DMS114 treated with DMSO at 0.1 percent for 48 hours (cell line): ENCODE results near the gene EVPL.
"Not testable (repeated sequence)": the region's sequence is repeated elsewhere in the genome, so short reads cannot be mapped to it uniquely, and the experiment has no call there.

Experiments
- DNase-seq: peaks from one replicate; lab custom pipeline; 2025; ENCODE audit not compliant: unreplicated experiment; lab: John Stamatoyannopoulos, UW

The EVPL gene

DNA sequence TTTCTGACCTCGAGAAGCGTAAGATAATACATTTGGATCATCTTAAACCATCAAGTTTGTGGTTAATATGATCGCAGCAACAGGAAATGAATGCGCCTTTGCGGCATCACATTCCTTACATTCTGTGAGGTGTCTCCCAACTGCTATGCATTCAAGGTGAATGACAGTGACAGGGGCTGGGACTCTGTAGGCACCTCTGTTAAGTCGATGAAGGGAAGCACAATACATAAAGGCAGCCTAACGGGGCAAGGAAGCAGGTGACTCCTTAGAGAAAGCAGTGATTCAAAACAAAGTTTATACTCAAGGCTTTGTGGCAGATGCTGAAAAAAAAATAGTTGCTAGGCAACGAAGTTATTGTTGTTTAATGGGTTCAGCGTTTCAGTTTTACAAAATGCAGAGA lies 21.6 kb upstream of the EVPL start:
- DNase-seq, result no peak

DNA sequence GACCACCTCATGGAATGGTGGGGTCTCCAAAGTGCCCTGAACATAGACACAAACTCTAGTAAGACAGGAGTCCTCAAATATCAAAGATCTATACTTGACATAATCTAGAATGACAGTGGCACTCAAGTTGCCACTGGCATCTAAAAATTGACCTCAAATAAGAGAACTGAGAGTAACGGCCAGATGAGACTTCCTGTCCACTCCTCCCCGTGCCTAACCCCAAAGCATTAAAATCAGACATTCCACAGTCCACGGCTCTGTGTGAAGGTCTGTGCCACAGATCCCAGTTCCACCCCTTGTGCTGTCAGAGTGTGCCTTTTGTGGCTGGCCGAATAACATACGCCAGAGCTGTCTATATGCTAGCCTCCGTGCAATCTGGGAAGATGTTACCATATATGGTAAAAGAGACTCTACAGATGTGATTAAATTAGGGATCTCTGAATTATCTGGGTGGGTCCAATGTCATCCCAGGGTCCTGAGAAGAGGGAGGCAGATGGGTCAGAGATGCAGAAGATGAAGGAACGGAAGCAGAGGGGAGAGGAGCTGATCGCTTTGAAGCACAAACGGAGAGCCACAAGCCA lies 21.0 kb upstream of the EVPL start:
- DNase-seq, result no peak

DNA sequence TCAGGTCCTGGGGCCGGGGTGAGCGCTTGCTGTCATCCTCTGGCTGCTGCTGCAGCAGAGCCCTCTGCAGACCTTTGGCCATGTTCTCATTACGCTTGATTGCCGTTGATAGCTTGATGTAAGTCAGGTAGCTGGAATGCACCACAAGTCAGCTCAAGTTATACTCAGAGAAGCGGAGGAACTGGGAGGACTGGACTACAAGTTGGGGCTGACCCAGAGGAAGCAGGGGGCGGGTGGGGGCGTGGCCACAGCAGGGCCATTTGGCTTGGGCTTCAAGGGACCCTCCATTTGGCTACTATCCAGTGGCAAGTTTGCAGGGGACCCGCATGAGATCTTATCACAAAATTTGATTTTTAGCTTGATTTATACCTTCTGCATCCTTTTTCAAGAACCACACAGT lies 19.0 kb upstream of the EVPL start:
- no peak for DNase-seq

- DNase-seq, result not testable (repeated sequence)
These were observed 17.4 kb upstream of the EVPL start for GRCh38 chr17:76044475-76045007.

GRCh38 chr17:76042868-76043267 lies 15.8 kb upstream of the EVPL start:
- DNase-seq, result not testable (repeated sequence)

- no peak for DNase-seq
These were observed 13.3 kb upstream of the EVPL start for GRCh38 chr17:76040376-76040775.

DNA sequence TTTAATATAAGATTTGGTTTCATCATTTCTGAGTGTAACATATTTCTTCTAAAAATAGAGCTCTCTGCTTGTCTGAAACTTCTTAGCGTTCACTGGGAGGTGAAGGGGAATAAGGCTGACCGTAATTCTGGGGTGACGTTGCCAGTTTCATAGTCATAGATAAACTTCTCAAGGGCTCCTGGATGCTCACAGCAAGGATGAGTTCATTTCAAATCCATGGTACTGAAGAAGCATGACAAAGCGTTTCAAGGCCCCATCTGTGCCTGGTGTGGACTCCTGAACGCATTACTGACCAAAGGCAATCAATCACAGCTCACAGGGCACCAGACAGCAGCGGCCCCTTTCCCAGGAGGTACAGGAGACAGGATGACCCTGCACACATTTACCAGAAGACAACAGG lies 12.0 kb upstream of the EVPL start:
- no peak for DNase-seq

GRCh38 chr17:76038050-76038449 lies 10.9 kb upstream of the EVPL start:
- DNase-seq, result no peak

DNA sequence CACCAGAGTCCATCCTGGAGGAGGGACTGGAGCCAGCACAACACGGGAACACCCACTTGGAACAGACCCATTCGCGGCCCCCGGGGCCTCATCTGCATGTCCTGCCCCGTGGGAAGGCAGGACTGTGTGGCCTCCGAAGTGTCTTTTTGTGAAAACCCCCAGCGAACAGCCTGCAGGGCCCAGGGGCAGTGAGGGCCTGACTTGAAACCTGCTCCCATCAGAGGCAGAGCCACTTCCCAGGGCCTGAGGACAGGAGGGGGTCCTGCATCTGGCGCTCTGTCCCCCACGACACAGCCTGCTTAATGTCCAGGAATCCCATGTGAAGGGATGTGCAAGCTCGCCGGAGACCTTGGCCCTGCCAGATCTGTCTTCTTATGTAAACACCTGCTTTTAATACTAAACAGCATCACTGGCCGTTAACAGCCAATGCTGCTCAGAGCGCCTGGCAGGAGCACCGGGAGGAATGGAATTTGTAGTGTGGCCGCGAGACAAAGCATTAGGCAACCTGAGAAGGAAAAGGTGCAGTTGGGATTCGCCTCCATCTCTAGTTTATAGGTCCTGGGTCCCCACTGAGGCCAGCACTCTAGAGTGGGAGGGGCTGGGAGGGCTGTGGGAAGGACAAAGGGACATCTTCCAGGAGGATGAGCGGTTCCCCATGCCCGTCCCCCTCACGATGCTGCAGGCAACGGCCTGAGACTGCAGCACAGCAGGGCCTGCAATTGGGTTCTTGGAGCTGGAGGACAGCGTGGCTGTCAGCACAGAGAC lies 9.6 kb upstream of the EVPL start:
- DNase-seq, result no peak

DNA sequence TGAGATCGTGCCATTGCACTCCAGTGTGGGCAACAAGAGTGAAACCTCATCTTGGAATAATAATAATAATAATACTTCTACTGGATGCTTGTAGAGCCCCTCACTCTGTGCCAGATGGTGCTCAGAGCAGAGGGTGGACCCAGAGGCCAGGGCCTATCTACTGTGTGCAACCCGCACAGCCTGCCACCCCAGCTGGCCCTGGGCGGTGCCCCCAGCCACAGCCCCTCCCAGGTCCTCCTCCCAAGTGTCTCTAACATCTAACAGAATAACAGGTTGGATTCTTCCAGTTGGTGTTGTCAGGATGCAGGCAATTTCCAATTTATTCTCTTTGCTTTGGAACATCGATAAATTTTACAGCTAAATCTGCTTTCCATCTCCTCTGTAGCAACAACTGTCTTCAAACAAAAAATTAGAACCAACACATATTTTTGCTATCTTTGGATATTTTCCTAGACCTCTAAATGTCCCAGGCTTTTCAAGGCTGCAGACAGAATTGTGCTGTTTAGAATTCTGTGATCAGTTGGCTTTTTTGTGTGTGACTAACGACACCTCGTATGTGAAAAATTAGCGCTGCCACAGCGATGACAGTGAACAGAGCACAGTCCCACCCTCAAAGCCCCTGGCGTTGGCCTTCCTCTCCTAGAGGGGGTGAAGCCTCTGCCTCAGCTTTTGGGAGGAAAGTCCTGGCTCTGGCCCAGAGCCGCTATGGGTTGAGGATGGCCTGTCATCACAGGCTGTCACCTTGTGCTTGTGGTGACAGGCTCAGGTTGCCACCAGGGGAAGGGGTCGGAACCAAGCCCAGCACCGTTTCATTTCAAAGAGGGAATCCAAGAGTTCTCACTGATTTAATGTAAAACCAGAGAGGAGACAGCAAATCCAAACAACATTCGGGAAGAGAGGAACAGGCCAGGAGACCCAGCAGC lies 7.6 kb upstream of the EVPL start:
- DNase-seq, result no peak

DNA sequence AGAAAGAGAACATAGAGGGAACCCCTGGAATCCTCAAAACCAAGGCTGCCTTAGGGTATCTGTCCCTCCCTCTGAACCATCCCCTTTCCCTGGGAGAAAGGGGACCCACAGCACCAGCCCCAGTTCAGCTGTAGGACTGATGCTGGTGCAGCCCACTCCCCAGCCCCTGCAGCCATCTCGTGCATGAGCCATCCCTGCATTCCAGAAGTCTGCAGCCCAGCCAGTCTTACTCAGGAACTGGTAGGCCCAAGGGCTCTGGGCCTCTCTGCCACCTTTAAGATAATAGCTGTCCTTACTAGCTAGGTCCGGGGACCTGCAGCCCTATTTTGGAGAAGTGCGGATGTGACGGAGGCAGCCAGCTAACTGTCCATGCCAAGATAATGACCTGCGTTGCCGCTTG lies 6.0 kb upstream of the EVPL start:
- no peak for DNase-seq

DNA sequence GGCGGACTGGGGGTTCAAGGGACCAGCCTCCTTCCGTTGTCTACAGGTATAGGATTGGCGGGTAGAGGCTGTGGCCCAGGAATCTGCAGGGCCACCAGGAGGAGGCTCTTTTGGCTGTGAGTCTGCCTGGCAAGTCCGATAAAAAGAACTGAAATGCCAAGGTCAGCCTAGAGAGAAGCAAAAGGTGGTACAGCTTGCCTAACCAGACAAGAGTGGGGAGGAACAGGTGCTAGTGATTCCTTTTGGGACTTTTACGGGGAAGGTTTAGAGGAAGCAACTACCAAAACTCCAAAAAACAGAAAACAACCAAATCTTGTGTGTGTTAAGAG lies 5.6 kb upstream of the EVPL start:
- DNase-seq, result no peak

GRCh38 chr17:76032073-76032779 lies 5.1 kb upstream of the EVPL start:
- no peak for DNase-seq

DNA sequence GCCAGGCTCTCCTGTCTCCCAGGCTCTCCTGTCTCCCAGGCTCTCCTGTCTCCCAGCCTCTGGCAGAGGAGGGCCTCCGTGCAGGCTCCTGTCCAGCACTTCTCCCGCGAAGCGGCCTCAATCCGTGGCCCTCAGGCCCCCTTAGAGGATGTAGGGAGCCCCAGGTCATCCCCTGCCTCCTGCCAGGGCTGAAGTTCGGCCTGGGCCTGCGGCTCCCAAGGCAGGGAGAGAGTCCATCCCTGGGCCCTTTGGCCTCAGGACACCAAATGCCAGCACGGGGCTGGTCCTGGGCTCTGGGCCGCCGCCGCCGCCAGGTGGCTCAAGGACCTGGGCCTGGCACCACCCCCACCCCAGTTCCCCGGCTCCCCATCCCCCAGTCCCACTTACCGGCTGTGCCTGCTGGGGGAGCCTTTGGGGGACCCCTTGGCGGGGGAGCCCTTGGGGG lies 370 bp downstream of the EVPL start:
- no peak for DNase-seq

- DNase-seq, result no peak
These were observed 1.8 kb downstream of the EVPL start for GRCh38 chr17:76025294-76025693.

- DNase-seq, result no peak
These were observed 2.8 kb downstream of the EVPL start for GRCh38 chr17:76024353-76024752.

DNA sequence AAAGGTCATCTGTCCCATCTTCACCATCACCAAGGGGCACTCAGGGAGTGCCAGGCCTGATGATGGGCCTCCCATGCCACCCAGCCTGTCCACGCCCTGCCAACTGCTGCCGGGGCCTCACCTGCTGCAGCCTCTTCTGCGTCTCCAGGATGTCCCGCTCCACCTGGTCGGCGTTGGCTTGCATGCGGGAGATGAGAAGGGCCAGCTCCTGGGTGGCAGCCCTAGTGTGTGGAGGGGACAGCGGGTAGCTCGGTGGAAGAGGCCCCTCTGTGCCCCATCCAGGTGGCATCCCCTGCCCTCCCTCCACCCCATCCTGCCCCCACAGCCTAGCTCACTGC lies 3.2 kb downstream of the EVPL start:
- DNase-seq, result no peak

DNA sequence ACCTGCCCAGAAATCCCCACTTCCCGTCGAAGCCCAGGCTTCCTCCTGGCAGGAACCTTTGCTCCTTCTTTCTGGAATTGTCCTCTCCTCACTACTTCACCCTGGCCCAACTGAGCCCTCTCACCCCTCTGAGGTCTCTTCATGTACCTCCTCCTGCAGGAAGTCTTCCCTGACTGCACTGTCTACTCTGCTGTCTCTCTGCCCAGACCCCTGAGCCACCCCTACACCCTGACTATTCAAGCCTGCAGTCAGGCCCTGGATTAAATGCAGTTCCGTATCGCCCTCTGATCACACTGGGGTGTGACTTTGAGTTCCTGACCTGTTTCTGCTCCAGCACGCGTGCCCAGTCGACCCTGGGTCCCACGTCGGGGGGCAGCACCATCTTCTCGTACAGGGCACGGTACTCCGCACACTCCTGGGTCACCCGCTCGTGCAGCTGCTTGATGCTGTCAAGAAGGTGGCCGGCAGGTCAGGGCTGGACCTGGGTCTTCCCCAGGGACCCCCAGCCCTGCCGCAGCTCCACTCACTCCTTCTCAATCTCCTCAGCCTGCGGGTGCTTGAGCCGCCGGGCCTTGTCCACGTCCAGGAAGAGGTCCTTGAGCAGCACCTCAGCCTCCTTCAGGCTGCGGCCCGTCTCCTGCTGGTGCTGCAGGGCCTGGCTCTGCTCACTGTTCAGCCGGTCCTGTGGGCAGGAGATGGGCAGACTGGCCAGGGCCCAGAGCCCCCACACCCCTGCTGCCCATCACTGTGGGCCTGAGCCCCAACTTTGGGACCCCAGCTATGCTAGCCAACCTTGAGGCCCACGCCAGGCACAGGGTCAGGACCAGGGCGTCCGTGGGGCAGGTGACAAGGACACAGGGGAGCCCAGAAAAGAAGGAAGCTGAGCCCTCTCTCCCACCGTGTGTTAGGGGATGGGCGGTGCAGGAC lies 3.9 kb downstream of the EVPL start:
- DNase-seq, result no peak

- DNase-seq, result no peak
These were observed 4.8 kb downstream of the EVPL start for GRCh38 chr17:76022285-76022684.

DNA sequence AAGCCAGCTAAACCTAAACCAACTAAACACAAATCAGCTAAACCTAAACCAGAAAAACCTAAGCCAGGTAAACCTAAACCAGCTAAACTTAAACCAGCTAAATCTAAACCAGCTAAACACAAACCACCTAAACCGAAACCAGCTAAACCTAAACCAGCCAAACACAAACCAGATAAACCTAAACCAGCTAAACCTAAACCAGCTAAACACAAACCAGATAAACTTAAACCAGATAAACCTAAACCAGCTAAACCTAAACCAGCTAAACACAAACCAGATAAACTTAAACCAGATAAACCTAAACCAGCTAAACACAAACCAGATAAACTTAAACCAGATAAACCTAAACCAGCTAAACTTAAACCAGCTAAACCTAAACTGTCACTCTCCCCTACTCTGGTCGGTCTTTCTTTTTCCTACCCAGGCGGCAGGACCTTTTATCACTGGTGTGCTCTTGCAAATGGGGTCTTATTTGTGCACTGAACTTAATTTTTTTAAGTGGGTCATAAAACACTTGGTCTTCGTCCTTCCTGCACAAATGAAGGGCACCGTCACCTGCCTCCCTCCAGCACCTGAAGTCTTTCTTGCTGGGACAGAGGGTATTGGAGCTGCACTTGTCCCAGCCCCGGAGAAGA lies 7.2 kb downstream of the EVPL start:
- DNase-seq, result no peak
